Measurements from ENCODE around the gene COL13A1.

DNA sequence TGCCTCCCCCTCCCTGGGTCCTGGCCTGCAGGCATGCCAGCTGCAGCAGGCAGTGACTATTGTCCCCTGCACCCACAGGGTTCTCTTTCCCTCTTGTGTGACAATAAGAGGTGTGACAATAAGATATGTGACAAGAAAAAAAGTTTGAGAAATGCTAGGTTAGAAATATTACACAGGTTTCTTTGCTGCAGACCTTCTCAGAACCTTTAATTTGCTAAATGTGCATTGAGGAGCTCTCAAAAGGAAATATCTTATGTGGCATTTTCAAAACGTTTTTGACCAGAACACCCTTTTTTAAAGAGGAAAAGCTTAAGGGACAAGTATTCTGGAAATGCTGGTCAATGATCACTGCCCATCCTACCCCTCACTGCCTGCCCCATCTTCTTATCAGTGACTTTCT is 117.5 kb downstream of the COL13A1 start:
- TF ChIP-seq, protein P1, sequence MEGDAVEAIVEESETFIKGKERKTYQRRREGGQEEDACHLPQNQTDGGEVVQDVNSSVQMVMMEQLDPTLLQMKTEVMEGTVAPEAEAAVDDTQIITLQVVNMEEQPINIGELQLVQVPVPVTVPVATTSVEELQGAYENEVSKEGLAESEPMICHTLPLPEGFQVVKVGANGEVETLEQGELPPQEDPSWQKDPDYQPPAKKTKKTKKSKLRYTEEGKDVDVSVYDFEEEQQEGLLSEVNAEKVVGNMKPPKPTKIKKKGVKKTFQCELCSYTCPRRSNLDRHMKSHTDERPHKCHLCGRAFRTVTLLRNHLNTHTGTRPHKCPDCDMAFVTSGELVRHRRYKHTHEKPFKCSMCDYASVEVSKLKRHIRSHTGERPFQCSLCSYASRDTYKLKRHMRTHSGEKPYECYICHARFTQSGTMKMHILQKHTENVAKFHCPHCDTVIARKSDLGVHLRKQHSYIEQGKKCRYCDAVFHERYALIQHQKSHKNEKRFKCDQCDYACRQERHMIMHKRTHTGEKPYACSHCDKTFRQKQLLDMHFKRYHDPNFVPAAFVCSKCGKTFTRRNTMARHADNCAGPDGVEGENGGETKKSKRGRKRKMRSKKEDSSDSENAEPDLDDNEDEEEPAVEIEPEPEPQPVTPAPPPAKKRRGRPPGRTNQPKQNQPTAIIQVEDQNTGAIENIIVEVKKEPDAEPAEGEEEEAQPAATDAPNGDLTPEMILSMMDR (IDR thresholded peaks at IDR 0.05) = no peak
- TF ChIP-seq POLR2AphosphoS5 (IDR thresholded peaks at IDR 0.05) = no peak

Measured in upper lobe of left lung (tissue), 4 donors.